CD14-positive monocyte (primary cell): ENCODE data around the gene SLC35F1. TPM values are rescaled to one million over a fixed set of nuclear protein-coding genes. Genes with fewer than 3 reads are reported as not detected.

ENCODE experiments used
- DNase-seq, 3 donors: peaks; one replicate each; pipeline ENCODE4 v3.0.0-alpha.2; 2011 to 2022
- H2AFZ ChIP-seq: 2 replicates; pipeline ENCODE4 v1.6.0; 2012; ENCODE audit warnings: mild to moderate bottlenecking, low read depth, low read length, inconsistent platforms; ENCODE audit not compliant: insufficient read depth, poor library complexity, severe bottlenecking
- H3K27ac ChIP-seq, 2 donors: 1 replicate in 1 of 2; 2 replicates in 1 of 2; pipeline ENCODE4 v1.5.1; 2012 to 2013; ENCODE audit warnings: low read length in 2 of 2, control low read depth in 1 of 2, inconsistent platforms in 1 of 2, low read depth in 1 of 2, mild to moderate bottlenecking in 1 of 2
- H3K27me3 ChIP-seq, 2 donors: one replicate each; pipeline versions ENCODE4 v1.6.0 to v1.6.1; 2011 to 2013; ENCODE audit warnings: low read length in 2 of 2; ENCODE audit not compliant: control insufficient read depth in 2 of 2, insufficient read depth in 2 of 2
- H3K36me3 ChIP-seq, 2 donors: replicated peaks in 1 of 2; 1 replicate in 1 of 2; 2 replicates in 1 of 2; pipeline versions ENCODE4 v1.5.1 to v1.6.1; 2012 to 2013; ENCODE audit warnings: low read length in 2 of 2, control low read depth in 1 of 2, inconsistent platforms in 1 of 2, mild to moderate bottlenecking in 1 of 2; ENCODE audit not compliant: insufficient read depth in 2 of 2, control insufficient read depth in 1 of 2
- H3K4me1 ChIP-seq, 2 donors: 1 replicate in 1 of 2; 2 replicates in 1 of 2; pipeline versions ENCODE4 v1.5.1 to v1.6.1; 2012 to 2013; ENCODE audit warnings: low read length in 2 of 2, control low read depth in 1 of 2, inconsistent platforms in 1 of 2, mild to moderate bottlenecking in 1 of 2, moderate library complexity in 1 of 2; ENCODE audit not compliant: insufficient read depth in 2 of 2, control insufficient read depth in 1 of 2
- H3K4me2 ChIP-seq: replicated peaks from 2 replicates; pipeline ENCODE3; 2012; ENCODE audit warnings: low read length, moderate library complexity, mild to moderate bottlenecking; ENCODE audit not compliant: poor library complexity, severe bottlenecking; ENCODE audit errors: extremely low read depth
- H3K4me3 ChIP-seq, 3 experiments: fragments of 200-600 bp in 1 of 3; sonication (generic) in 1 of 3; replicated peaks in 1 of 3; 1 replicate in 2 of 3; 2 replicates in 1 of 3; pipeline ENCODE4 v1.5.1; 2011 to 2013; ENCODE audit warnings: low read length in 3 of 3, mild to moderate bottlenecking in 3 of 3, control low read depth in 2 of 3, low read depth in 2 of 3, inconsistent platforms in 1 of 3, moderate library complexity in 1 of 3
- H3K79me2 ChIP-seq: 2 replicates; pipeline ENCODE4 v1.6.0; 2012; ENCODE audit warnings: mild to moderate bottlenecking, control low read depth, inconsistent platforms, low read length, moderate library complexity; ENCODE audit not compliant: insufficient read depth
- H3K9ac ChIP-seq: 2 replicates; pipeline ENCODE4 v1.6.0; 2017; ENCODE audit warnings: low read length, mild to moderate bottlenecking; ENCODE audit not compliant: insufficient read depth, poor library complexity, severe bottlenecking
- H3K9me3 ChIP-seq, 2 donors: replicated peaks in 1 of 2; 1 replicate in 1 of 2; 2 replicates in 1 of 2; pipeline versions ENCODE4 v1.5.1 to v1.6.1; 2012 to 2013; ENCODE audit warnings: low read length in 2 of 2, control low read depth in 1 of 2; ENCODE audit not compliant: control insufficient read depth in 1 of 2, insufficient read depth in 1 of 2
- H4K20me1 ChIP-seq: 2 replicates; pipeline ENCODE4 v1.6.0; 2012; ENCODE audit warnings: mild to moderate bottlenecking, low read length, control low read depth, moderate library complexity; ENCODE audit not compliant: insufficient read depth
- H3K27ac Mint-ChIP-seq, 7 donors: one replicate each; pipeline ENCODE4 v1.8.0; 2020; ENCODE audit warnings: mild to moderate bottlenecking in 7 of 7, mixed read lengths in 7 of 7, moderate library complexity in 6 of 7, inconsistent platforms in 2 of 7
- H3K27me3 Mint-ChIP-seq, 3 donors: one replicate each; pipeline ENCODE4 v1.8.0; 2021 to 2022; ENCODE audit warnings: low read depth in 3 of 3, mild to moderate bottlenecking in 3 of 3, mixed read lengths in 3 of 3, moderate library complexity in 3 of 3, inconsistent platforms in 1 of 3
- H3K36me3 Mint-ChIP-seq, 2 donors: one replicate each; pipeline ENCODE4 v1.8.0; 2020; ENCODE audit warnings: mixed read lengths in 2 of 2, inconsistent platforms in 1 of 2, mild to moderate bottlenecking in 1 of 2
- H3K4me1 Mint-ChIP-seq: one replicate; pipeline ENCODE4 v1.8.0; 2020; ENCODE audit warnings: mild to moderate bottlenecking, mixed read lengths
- H3K4me3 Mint-ChIP-seq, 2 donors: one replicate each; pipeline ENCODE4 v1.8.0; 2020; ENCODE audit warnings: mild to moderate bottlenecking in 2 of 2, mixed read lengths in 2 of 2, moderate library complexity in 1 of 2
- H3K9me3 Mint-ChIP-seq, 7 donors: one replicate each; pipeline ENCODE4 v1.8.0; 2020 to 2022; ENCODE audit warnings: mixed read lengths in 7 of 7, mild to moderate bottlenecking in 6 of 7, moderate library complexity in 6 of 7, inconsistent platforms in 2 of 7
- CTCF ChIP-seq: fragments of 200-600 bp; IDR thresholded peaks from one replicate; pipeline ENCODE4 v1.8.0; 2022; ENCODE audit warnings: antibody characterized with exemption, mild to moderate bottlenecking
- WGBS: methylation state at CpG from one replicate; pipeline ENCODE4 v1.1.5; 2013; ENCODE audit warnings: missing lambda C conversion rate; ENCODE audit not compliant: insufficient coverage; 5-methylcytosine and 5-hydroxymethylcytosine counted together
- intact Hi-C, 2 donors: fragments of 100-400 bp; cut with micrococcal nuclease; formaldehyde crosslinking; loops; one replicate each; pipeline versions ENCODE4 v1.15.0 to v1.15.1; 2023
- polyA plus RNA-seq, 3 donors: library from polyadenylated mRNA; depleted of rRNA in 1 of 3; unstranded in 2 of 3; stranded (reverse) in 1 of 3; fragments of 300-500 nt in 2 of 3; fragments of >200 nt in 1 of 3; fragmentation: Illumina TruSeq in 2 of 3; gene quantifications; 1 replicate in 2 of 3; 2 replicates in 1 of 3; pipeline ENCODE4 v1.2.3, GENCODE V29; 2012 to 2021

Gene SLC35F1
- polyA plus RNA-seq, 3 donors = not detected

DNA sequence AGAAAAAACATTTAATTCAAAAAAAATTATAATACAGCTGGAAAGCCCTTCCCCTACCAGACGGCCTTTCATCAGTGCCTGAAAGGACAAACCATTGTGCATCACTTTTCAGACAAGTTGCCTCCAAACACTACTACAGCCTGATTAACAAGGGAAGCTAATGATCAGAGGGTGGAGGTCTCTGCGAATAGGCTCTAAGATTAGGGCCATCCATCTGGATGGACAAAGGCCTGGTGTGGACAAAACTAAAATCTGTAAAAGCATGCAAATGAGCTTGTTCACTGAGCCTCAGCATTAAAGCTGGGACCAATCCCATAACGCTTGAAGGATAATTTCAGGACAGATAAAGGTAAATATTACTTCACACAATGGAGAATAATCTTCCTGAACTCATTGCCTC, 412.4 kb downstream of the SLC35F1 start:
- no peak for DNase-seq
- Histone ChIP-seq H3K4me2 (no peak overlapping the region), H2AFZ (no peak overlapping the region), H3K4me1 (no peaks in the 10 kb centered on the region), H3K79me2 (no peaks in the 10 kb centered on the region), H3K27ac (no peak overlapping the region), H3K4me3 (no peak overlapping the region), H3K36me3 (no peaks in the 10 kb centered on the region), H4K20me1 (no peaks in the 10 kb centered on the region), H3K27me3 (no peaks in the 10 kb centered on the region), H3K9ac (no peak overlapping the region), H3K9me3 (no peaks in the 10 kb centered on the region)
- no peak overlapping the region for H3K4me3 Mint-ChIP-seq
- H3K27me3 Mint-ChIP-seq = peaks cover 0 to 3% (median 0%) of the 10 kb centered on the region in 3 donors
- H3K9me3 Mint-ChIP-seq = peaks cover 0 to 5% (median 0%) of the 10 kb centered on the region in 7 donors
- no peaks in the 10 kb centered on the region for H3K4me1 Mint-ChIP-seq
- H3K27ac Mint-ChIP-seq = no peak overlapping the region
- WGBS = no CpG with 5 or more reads among the region's 3 CpGs
- H3K36me3 Mint-ChIP-seq = no peaks in the 10 kb centered on the region
- intact Hi-C loops = no loop called here
- no peak for TF ChIP-seq CTCF

GRCh38 chr6:118319894-118320649, 413.0 kb downstream of the SLC35F1 start:
- intact Hi-C loops = no loop called here
- no peak for TF ChIP-seq CTCF
- H3K9me3 ChIP-seq = no peaks in the 10 kb centered on the region

More at GRCh38 chr6:118319894-118320649, 413.0 kb downstream of the SLC35F1 start:
- Mint-ChIP-seq H3K27ac (no peak overlapping the region), H3K36me3 (no peaks in the 10 kb centered on the region), H3K4me3 (no peak overlapping the region), H3K9me3 (peaks cover 0 to 5% (median 0%) of the 10 kb centered on the region in 7 donors), H3K4me1 (no peaks in the 10 kb centered on the region), H3K27me3 (peaks cover 0 to 3% (median 0%) of the 10 kb centered on the region in 3 donors)
- H3K4me3 ChIP-seq = no peak overlapping the region
- WGBS = 80% methylated on average over 1 of the region's 5 CpGs
- H3K4me1 ChIP-seq = no peaks in the 10 kb centered on the region
- H3K4me2 ChIP-seq = no peak overlapping the region
- no peaks in the 10 kb centered on the region for H4K20me1 ChIP-seq
- no peaks in the 10 kb centered on the region for H3K79me2 ChIP-seq
- no peaks in the 10 kb centered on the region for H3K36me3 ChIP-seq
- no peaks in the 10 kb centered on the region for H3K27me3 ChIP-seq
- DNase-seq = no peak
- H3K27ac ChIP-seq = no peak overlapping the region
- no peak overlapping the region for H3K9ac ChIP-seq
- no peak overlapping the region for H2AFZ ChIP-seq
